ENCODE results near the gene PLIN1.

The PLIN1 gene

GRCh38 chr15:89632563-89633430, 46.4 kb downstream of the PLIN1 start:
- no peak overlapping the region for H3K4me3 ChIP-seq (ENCODE audit: low read length)
- no peak for DNase-seq (ENCODE audit: low read depth, low spot score)

- H3K4me3 ChIP-seq (ENCODE audit: low read length) = no peak overlapping the region
- no peak for DNase-seq (ENCODE audit: low read depth, low spot score)
These were observed 47.3 kb downstream of the PLIN1 start for GRCh38 chr15:89631902-89632264.

GRCh38 chr15:89630974-89631901, 47.9 kb downstream of the PLIN1 start:
- no peak for DNase-seq (ENCODE audit: low read depth, low spot score)
- H3K4me3 ChIP-seq (ENCODE audit: low read length) = no peak overlapping the region

- no peak for DNase-seq (ENCODE audit: low read depth, low spot score)
- no peak overlapping the region for H3K4me3 ChIP-seq (ENCODE audit: low read length)
These were observed 48.9 kb downstream of the PLIN1 start for GRCh38 chr15:89630260-89630659.

- DNase-seq (ENCODE audit: low read depth, low spot score) = no peak
- H3K4me3 ChIP-seq (ENCODE audit: low read length) = no peak overlapping the region
These were observed 49.3 kb downstream of the PLIN1 start for GRCh38 chr15:89629829-89630228.

- DNase-seq (ENCODE audit: low read depth, low spot score) = no peak
- no peak overlapping the region for H3K4me3 ChIP-seq (ENCODE audit: low read length)
These were observed 50.1 kb downstream of the PLIN1 start for GRCh38 chr15:89628806-89629715.

GRCh38 chr15:89628301-89628700, 50.9 kb downstream of the PLIN1 start:
- DNase-seq (ENCODE audit: low read depth, low spot score) = no peak
- no peak overlapping the region for H3K4me3 ChIP-seq (ENCODE audit: low read length)

GRCh38 chr15:89627256-89627970, 51.8 kb downstream of the PLIN1 start:
- no peak for DNase-seq (ENCODE audit: low read depth, low spot score)
- no peak overlapping the region for H3K4me3 ChIP-seq (ENCODE audit: low read length)

- H3K4me3 ChIP-seq (ENCODE audit: low read length) = no peak overlapping the region
- DNase-seq (ENCODE audit: low read depth, low spot score) = no peak
These were observed 53.5 kb downstream of the PLIN1 start for GRCh38 chr15:89625716-89626115.

GRCh38 chr15:89623165-89623564, 56.0 kb downstream of the PLIN1 start:
- no peak overlapping the region for H3K4me3 ChIP-seq (ENCODE audit: low read length)
- DNase-seq (ENCODE audit: low read depth, low spot score) = no peak

- no peak for DNase-seq (ENCODE audit: low read depth, low spot score)
- no peak overlapping the region for H3K4me3 ChIP-seq (ENCODE audit: low read length)
These were observed 57.6 kb downstream of the PLIN1 start for GRCh38 chr15:89621547-89621946.

- DNase-seq (ENCODE audit: low read depth, low spot score) = no peak
- no peak overlapping the region for H3K4me3 ChIP-seq (ENCODE audit: low read length)
These were observed 62.9 kb downstream of the PLIN1 start for GRCh38 chr15:89616228-89616627.

GRCh38 chr15:89615135-89615534, 64.0 kb downstream of the PLIN1 start:
- H3K4me3 ChIP-seq (ENCODE audit: low read length) = no peak overlapping the region
- DNase-seq (ENCODE audit: low read depth, low spot score) = no peak
